MCF 10A (cell line): ENCODE results near the gene PDPR. TPM values are rescaled to one million over a fixed set of nuclear protein-coding genes. Genes with fewer than 3 reads are reported as not detected.
"Not testable (repeated sequence)": the region's sequence is repeated elsewhere in the genome, so short reads cannot be mapped to it uniquely, and the experiment has no call there.

ENCODE experiments used
- BruUV-seq: library from RNA; stranded (reverse); fragments of 400-500 nt; replicated peaks from 2 replicates; lab custom pipeline; 2021; lab: Mats Ljungman, UMichigan
- CTCF ChIA-PET: fragments of 300-600 bp; sonication (Branson Sonifier 250); formaldehyde crosslinking; extraction: SDS; loops from one replicate; lab custom pipeline; 2021; ENCODE audit warnings: antibody characterized with exemption, inconsistent platforms; lab: Yijun Ruan, JAX
- POLR2A ChIA-PET: fragments of 300-600, 350-650 bp; sonication (Branson Sonifier 250); formaldehyde crosslinking; extraction: SDS; loops from one replicate; lab custom pipeline; 2020; ENCODE audit warnings: antibody characterized with exemption, inconsistent platforms; lab: Yijun Ruan, JAX
- DNase-seq: peaks from one replicate; pipeline ENCODE4 v3.0.0-alpha.2; 2018; ENCODE audit not compliant: unreplicated experiment
- H3K27ac Mint-ChIP-seq: one replicate; pipeline ENCODE4 v1.8.0; 2022; ENCODE audit warnings: mild to moderate bottlenecking, low read depth, mixed read lengths; ENCODE audit not compliant: unreplicated experiment
- H3K27me3 Mint-ChIP-seq: one replicate; pipeline ENCODE4 v1.8.0; 2022; ENCODE audit warnings: mixed read lengths; ENCODE audit not compliant: insufficient read depth, unreplicated experiment
- H3K36me3 Mint-ChIP-seq: one replicate; pipeline ENCODE4 v1.8.0; 2022; ENCODE audit warnings: mild to moderate bottlenecking, moderate library complexity, mixed read lengths; ENCODE audit not compliant: insufficient read depth, unreplicated experiment
- H3K4me1 Mint-ChIP-seq: one replicate; pipeline ENCODE4 v1.8.0; 2022; ENCODE audit warnings: mixed read lengths; ENCODE audit not compliant: insufficient read depth, unreplicated experiment
- H3K4me3 Mint-ChIP-seq: one replicate; pipeline ENCODE4 v1.8.0; 2022; ENCODE audit warnings: mild to moderate bottlenecking, moderate library complexity, mixed read lengths; ENCODE audit not compliant: unreplicated experiment
- H3K9me3 Mint-ChIP-seq: one replicate; pipeline ENCODE4 v1.8.0; 2022; ENCODE audit warnings: mixed read lengths; ENCODE audit not compliant: unreplicated experiment
- intact Hi-C: fragments of 100-400 bp; cut with micrococcal nuclease; formaldehyde crosslinking; loops from 2 replicates; pipeline ENCODE4 v1.14.1; 2022
- total RNA-seq: library from RNA; stranded (reverse); gene quantifications from 2 replicates; pipeline ENCODE4 v1.2.3, GENCODE V29; 2022

Gene PDPR
- total RNA-seq, 1 experiment from 2014 or later, result 18.8 TPM

DNA sequence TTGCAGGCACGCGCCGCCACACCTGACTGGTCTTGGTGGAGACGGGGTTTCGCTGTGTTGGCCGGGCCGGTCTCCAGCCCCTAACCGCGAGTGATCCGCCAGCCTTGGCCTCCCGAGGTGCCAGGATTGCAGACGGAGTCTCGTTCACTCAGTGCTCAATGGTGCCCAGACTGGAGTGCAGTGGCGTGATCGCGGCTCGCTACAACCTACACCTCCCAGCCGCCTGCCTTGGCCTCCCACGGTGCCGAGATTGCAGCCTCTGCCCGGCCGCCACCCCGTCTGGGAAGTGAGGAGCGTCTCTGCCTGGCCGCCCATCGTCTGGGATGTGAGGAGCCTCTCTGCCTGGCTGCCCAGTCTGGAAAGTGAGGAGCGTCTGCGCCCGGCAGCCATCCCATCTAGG lies 89.9 kb downstream of the PDPR start:
- H3K4me3 Mint-ChIP-seq, H3K9me3 Mint-ChIP-seq, BruUV-seq, H3K27me3 Mint-ChIP-seq, H3K4me1 Mint-ChIP-seq, POLR2A ChIA-PET, CTCF ChIA-PET, H3K27ac Mint-ChIP-seq, intact Hi-C loops, DNase-seq: not testable (repeated sequence)
- H3K36me3 Mint-ChIP-seq, result peaks cover 23% of the 10 kb centered on the region

DNA sequence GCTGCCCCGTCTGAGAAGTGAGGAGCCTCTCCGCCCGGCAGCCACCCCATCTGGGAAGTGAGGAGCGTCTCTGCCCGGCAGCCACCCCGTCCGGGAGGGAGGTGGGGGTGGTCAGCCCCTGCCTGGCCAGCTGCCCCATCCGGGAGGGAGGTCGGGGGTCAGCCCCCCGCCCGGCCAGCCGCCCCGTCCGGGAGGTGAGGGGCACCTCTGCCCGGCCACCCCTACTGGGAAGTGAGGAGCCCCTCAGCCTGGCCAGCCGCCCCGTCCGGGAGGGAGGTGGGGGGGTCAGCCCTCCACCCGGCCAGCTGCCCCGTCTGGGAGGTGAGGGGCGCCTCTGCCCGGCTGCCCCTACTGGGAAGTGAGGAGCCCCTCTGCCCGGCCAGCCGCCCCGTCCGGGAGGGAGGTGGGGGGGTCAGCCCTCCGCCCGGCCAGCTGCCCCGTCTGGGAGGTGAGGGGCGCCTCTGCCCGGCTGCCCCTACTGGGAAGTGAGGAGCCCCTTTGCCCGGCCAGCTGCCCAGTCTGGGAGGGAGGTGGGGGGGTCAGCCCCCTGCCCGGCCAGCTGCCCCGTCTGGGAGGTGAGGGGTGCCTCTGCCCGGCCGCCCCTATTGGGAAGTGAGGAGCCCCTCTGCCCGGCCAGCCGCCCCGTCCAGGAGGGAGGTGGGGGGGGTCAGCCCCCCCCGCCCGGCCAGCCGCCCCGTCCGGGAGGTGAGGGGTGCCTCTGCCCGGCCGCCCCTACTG lies 90.7 kb downstream of the PDPR start:
- intact Hi-C loops, H3K4me3 Mint-ChIP-seq, POLR2A ChIA-PET, DNase-seq, CTCF ChIA-PET, H3K4me1 Mint-ChIP-seq, BruUV-seq, H3K27ac Mint-ChIP-seq, H3K27me3 Mint-ChIP-seq, H3K9me3 Mint-ChIP-seq: not testable (repeated sequence)
- H3K36me3 Mint-ChIP-seq, result peaks cover 27% of the 10 kb centered on the region

DNA sequence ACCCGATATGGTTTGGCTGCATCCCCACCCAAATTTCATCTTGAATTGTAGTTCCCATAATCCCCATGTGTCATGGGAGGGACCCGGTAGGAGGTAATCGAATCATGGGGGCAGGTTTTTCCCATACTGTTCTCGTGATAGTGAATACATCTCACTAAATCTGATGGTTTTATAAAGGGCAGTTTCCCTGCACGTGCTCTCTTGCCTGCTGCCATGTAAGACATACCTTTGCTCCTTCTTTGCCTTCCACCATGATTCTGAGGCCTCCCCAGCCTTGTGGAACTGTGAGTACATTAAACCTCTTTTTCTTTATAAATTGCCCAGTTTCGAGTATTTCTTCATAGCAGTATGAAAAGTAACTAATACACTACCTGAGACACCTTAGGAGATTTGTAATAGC lies 92.2 kb downstream of the PDPR start:
- H3K4me1 Mint-ChIP-seq, intact Hi-C loops, H3K4me3 Mint-ChIP-seq, H3K9me3 Mint-ChIP-seq, DNase-seq, CTCF ChIA-PET, BruUV-seq, H3K27me3 Mint-ChIP-seq, POLR2A ChIA-PET: not testable (repeated sequence)
- Mint-ChIP-seq H3K27ac (peak overlapping the region; percentile 16), H3K36me3 (peaks cover 29% of the 10 kb centered on the region)

Other genes with a start within 250 kb of the PDPR start
- gene CLEC18A, start 163.0 kb upstream of the PDPR start, total RNA-seq, result 0.28 and 0.88 TPM in 2 replicates
- 0.21 and 0.32 TPM in 2 replicates for gene CLEC18C, start 59.5 kb downstream of the PDPR start, total RNA-seq
- 49.8 and 83.9 TPM in 2 replicates for gene EXOSC6, start 137.6 kb downstream of the PDPR start, total RNA-seq
- gene AARS1, start 175.2 kb downstream of the PDPR start, total RNA-seq, result 314 and 390 TPM in 2 replicates
- 38.6 and 38.8 TPM in 2 replicates for gene DDX19B, start 184.9 kb downstream of the PDPR start, total RNA-seq
- gene DDX19A, start 232.6 kb downstream of the PDPR start, total RNA-seq, result 34.7 and 36.5 TPM in 2 replicates